T-cell (primary cell): ENCODE data around the gene GOLGA6L10. TPM values are rescaled to one million over a fixed set of nuclear protein-coding genes. Genes with fewer than 3 reads are reported as not detected.
"Not testable (repeated sequence)": the region's sequence is repeated elsewhere in the genome, so short reads cannot be mapped to it uniquely, and the experiment has no call there.

Experiments used
- ATAC-seq, 4 experiments: fragments of 200-7000 bp in 3 of 4; fragments of 150-1000 bp in 1 of 4; cut with Tn5 transposase; replicated peaks in 1 of 4; 1 replicate in 3 of 4; 2 replicates in 1 of 4; pipeline ENCODE4 v1.10.0; 2021; ENCODE audit warnings: moderate library complexity in 3 of 4, mild to moderate bottlenecking in 2 of 4, moderate number of reproducible peaks in 1 of 4
- CTCF ChIA-PET, 2 donors: fragments of 300-600 bp; sonication (Branson Sonifier 250); formaldehyde crosslinking; loops; one replicate each; lab custom pipeline; 2022; ENCODE audit warnings: antibody characterized with exemption in 2 of 2; lab: Charles Lee
- POLR2A ChIA-PET, 2 donors: fragments of 300-600 bp; sonication (Branson Sonifier 250); formaldehyde crosslinking; loops; one replicate each; lab custom pipeline; 2022; ENCODE audit warnings: antibody characterized with exemption in 2 of 2; lab: Charles Lee
- DNase-seq, 35 experiments: peaks; one replicate each; pipeline versions ENCODE4 v3.0.0 to v3.0.0-alpha.2; 2013 to 2023
- H3K27ac ChIP-seq: one replicate; pipeline ENCODE4 v1.5.1; 2013; ENCODE audit warnings: low read length
- H3K27me3 ChIP-seq, 2 experiments: replicated peaks in 1 of 2; 1 replicate in 1 of 2; 2 replicates in 1 of 2; pipeline versions ENCODE4 v1.6.1 to v1.7.0; 2013; ENCODE audit warnings: low read length in 1 of 2, mixed read lengths in 1 of 2; ENCODE audit not compliant: control insufficient read depth in 2 of 2, insufficient read depth in 2 of 2; ENCODE audit errors: extremely low read depth in 1 of 2
- H3K36me3 ChIP-seq, 2 donors: 1 replicate in 1 of 2; 2 replicates in 1 of 2; pipeline versions ENCODE4 v1.6.1 to v1.7.0; 2013; ENCODE audit warnings: low read length in 1 of 2; ENCODE audit not compliant: control insufficient read depth in 2 of 2, insufficient read depth in 1 of 2; ENCODE audit errors: extremely low read depth in 1 of 2
- H3K4me1 ChIP-seq, 2 experiments: 1 replicate in 1 of 2; 2 replicates in 1 of 2; pipeline versions ENCODE4 v1.6.1 to v1.7.0; 2013; ENCODE audit warnings: low read length in 2 of 2, mixed read lengths in 1 of 2; ENCODE audit not compliant: insufficient read depth in 2 of 2, control insufficient read depth in 1 of 2; ENCODE audit errors: extremely low read depth in 1 of 2
- H3K4me3 ChIP-seq, 2 donors: 1 replicate in 1 of 2; 2 replicates in 1 of 2; pipeline versions ENCODE4 v1.5.1 to v1.7.0; 2013; ENCODE audit warnings: mild to moderate bottlenecking in 2 of 2, low read length in 1 of 2, moderate library complexity in 1 of 2; ENCODE audit not compliant: control insufficient read depth in 1 of 2; ENCODE audit errors: extremely low read depth in 1 of 2
- H3K9me3 ChIP-seq: 2 replicates; pipeline ENCODE4 v1.7.0; 2013
- H3K27ac Mint-ChIP-seq, 2 donors: one replicate each; pipeline ENCODE4 v1.8.0; 2020 to 2021; ENCODE audit warnings: mild to moderate bottlenecking in 2 of 2, mixed read lengths in 2 of 2
- H3K27me3 Mint-ChIP-seq, 2 donors: one replicate each; pipeline ENCODE4 v1.8.0; 2021 to 2022; ENCODE audit warnings: mixed read lengths in 2 of 2
- H3K36me3 Mint-ChIP-seq: one replicate; pipeline ENCODE4 v1.8.0; 2021; ENCODE audit warnings: mixed read lengths
- H3K4me1 Mint-ChIP-seq, 3 donors: one replicate each; pipeline ENCODE4 v1.8.0; 2020 to 2022; ENCODE audit warnings: mixed read lengths in 3 of 3, mild to moderate bottlenecking in 1 of 3
- H3K4me3 Mint-ChIP-seq, 3 donors: one replicate each; pipeline ENCODE4 v1.8.0; 2020 to 2022; ENCODE audit warnings: mild to moderate bottlenecking in 3 of 3, mixed read lengths in 3 of 3, moderate library complexity in 3 of 3
- H3K9me3 Mint-ChIP-seq, 3 donors: one replicate each; pipeline ENCODE4 v1.8.0; 2020 to 2022; ENCODE audit warnings: mixed read lengths in 3 of 3
- WGBS: methylation state at CpG from one replicate; pipeline ENCODE4 v1.1.5; 2013; ENCODE audit warnings: missing lambda C conversion rate; ENCODE audit not compliant: insufficient coverage; 5-methylcytosine and 5-hydroxymethylcytosine counted together
- total RNA-seq, 35 experiments: library from RNA in 6 of 35; stranded (reverse) in 6 of 35; fragments of 120-200 nt in 1 of 35; gene quantifications; one replicate each; pipeline versions ENCODE4 v1.2.1 to v1.2.4 and lab custom pipeline; 2013 to 2026

Gene GOLGA6L10
- total RNA-seq, 5 donors from 2014 or later (not counting 1 experiment from before 2014, with no cell fraction given) = 0.72 to 3.0 (median 2.1) TPM

- POLR2A ChIA-PET = not testable (repeated sequence)
Observed at GRCh38 chr15:82330921-82331320, 18.4 kb downstream of the GOLGA6L10 start.

GRCh38 chr15:82329039-82329438, 20.2 kb downstream of the GOLGA6L10 start:
- not testable (repeated sequence) for H3K4me3 Mint-ChIP-seq

More at GRCh38 chr15:82330921-82331320, 18.4 kb downstream of the GOLGA6L10 start:
- peaks cover 2 to 13% of the 10 kb centered on the region in 2 experiments for H3K4me1 ChIP-seq
- no CpG with 5 or more reads among the region's 11 CpGs for WGBS
- peaks cover 0 to 14% (median 12%) of the 10 kb centered on the region in 3 donors for H3K4me1 Mint-ChIP-seq
- H3K9me3 Mint-ChIP-seq, H3K36me3 Mint-ChIP-seq, H3K27me3 ChIP-seq, DNase-seq, H3K9me3 ChIP-seq, H3K4me3 Mint-ChIP-seq, CTCF ChIA-PET, H3K36me3 ChIP-seq, H3K27ac ChIP-seq, H3K4me3 ChIP-seq, H3K27me3 Mint-ChIP-seq, ATAC-seq, H3K27ac Mint-ChIP-seq: not testable (repeated sequence)

GRCh38 chr15:82327372-82327771, 21.9 kb downstream of the GOLGA6L10 start:
- H3K9me3 ChIP-seq, H3K4me1 Mint-ChIP-seq, DNase-seq, H3K4me1 ChIP-seq, H3K27me3 Mint-ChIP-seq, H3K27ac ChIP-seq, H3K27me3 ChIP-seq, H3K36me3 ChIP-seq, H3K27ac Mint-ChIP-seq, H3K36me3 Mint-ChIP-seq, ATAC-seq, H3K9me3 Mint-ChIP-seq, H3K4me3 ChIP-seq, H3K4me3 Mint-ChIP-seq, POLR2A ChIA-PET, CTCF ChIA-PET: not testable (repeated sequence)
- 100% methylated on average over 2 of the region's 10 CpGs for WGBS

More at GRCh38 chr15:82329039-82329438, 20.2 kb downstream of the GOLGA6L10 start:
- H3K9me3 Mint-ChIP-seq, H3K36me3 Mint-ChIP-seq, ATAC-seq, POLR2A ChIA-PET, H3K27ac Mint-ChIP-seq, H3K9me3 ChIP-seq, CTCF ChIA-PET, H3K27me3 Mint-ChIP-seq, H3K4me3 ChIP-seq, H3K36me3 ChIP-seq, H3K27ac ChIP-seq, DNase-seq, H3K27me3 ChIP-seq: not testable (repeated sequence)
- H3K4me1 ChIP-seq = peaks cover 2 to 13% of the 10 kb centered on the region in 2 experiments
- peaks cover 0 to 14% (median 12%) of the 10 kb centered on the region in 3 donors for H3K4me1 Mint-ChIP-seq
- no CpG with 5 or more reads among the region's 13 CpGs for WGBS

- H3K4me1 Mint-ChIP-seq, H3K36me3 ChIP-seq, H3K4me3 ChIP-seq, H3K27ac Mint-ChIP-seq, H3K4me3 Mint-ChIP-seq, ATAC-seq, H3K4me1 ChIP-seq, H3K9me3 Mint-ChIP-seq, H3K36me3 Mint-ChIP-seq, H3K27ac ChIP-seq, DNase-seq, CTCF ChIA-PET, H3K9me3 ChIP-seq, POLR2A ChIA-PET, H3K27me3 ChIP-seq, H3K27me3 Mint-ChIP-seq: not testable (repeated sequence)
- WGBS = 100% methylated on average over 2 of the region's 23 CpGs
Observed at GRCh38 chr15:82326896-82327295, 22.4 kb downstream of the GOLGA6L10 start.

GRCh38 chr15:82325646-82326045, 23.6 kb downstream of the GOLGA6L10 start:
- H3K36me3 Mint-ChIP-seq, H3K4me3 ChIP-seq, H3K4me1 ChIP-seq, CTCF ChIA-PET, DNase-seq, H3K9me3 Mint-ChIP-seq, H3K4me3 Mint-ChIP-seq, H3K27me3 ChIP-seq, H3K27ac ChIP-seq, H3K27ac Mint-ChIP-seq, H3K36me3 ChIP-seq, POLR2A ChIA-PET, H3K4me1 Mint-ChIP-seq, H3K9me3 ChIP-seq, H3K27me3 Mint-ChIP-seq, ATAC-seq: not testable (repeated sequence)
- WGBS = no CpG with 5 or more reads among the region's 10 CpGs

GRCh38 chr15:82324831-82325230, 24.4 kb downstream of the GOLGA6L10 start:
- DNase-seq, H3K27me3 Mint-ChIP-seq, H3K27me3 ChIP-seq, H3K27ac Mint-ChIP-seq, H3K9me3 ChIP-seq, CTCF ChIA-PET, H3K36me3 Mint-ChIP-seq, ATAC-seq, H3K4me3 Mint-ChIP-seq, POLR2A ChIA-PET, H3K36me3 ChIP-seq, H3K27ac ChIP-seq, H3K4me1 ChIP-seq, H3K9me3 Mint-ChIP-seq, H3K4me1 Mint-ChIP-seq, H3K4me3 ChIP-seq: not testable (repeated sequence)
- WGBS = no CpG with 5 or more reads among the region's 6 CpGs

- H3K4me3 ChIP-seq, CTCF ChIA-PET, H3K27me3 Mint-ChIP-seq, POLR2A ChIA-PET, DNase-seq, H3K36me3 ChIP-seq, H3K4me1 Mint-ChIP-seq, ATAC-seq, H3K9me3 ChIP-seq, H3K27ac Mint-ChIP-seq, H3K4me3 Mint-ChIP-seq, H3K4me1 ChIP-seq, H3K9me3 Mint-ChIP-seq, H3K27ac ChIP-seq, H3K36me3 Mint-ChIP-seq, H3K27me3 ChIP-seq: not testable (repeated sequence)
- no CpG with 5 or more reads among the region's 10 CpGs for WGBS
Observed at GRCh38 chr15:82322488-82322887, 26.8 kb downstream of the GOLGA6L10 start.
